Activated CD4-positive, alpha-beta T cell treated with anti-CD3 and anti-CD28 coated beads, Interleukin-2, amount 50 U/mL, for 16 hours (primary cell): ENCODE data around the gene TAF11L13.

Experiments
- DNase-seq: peaks from one replicate; pipeline ENCODE4 v3.0.0-alpha.2; 2020

TAF11L13 gene

DNA sequence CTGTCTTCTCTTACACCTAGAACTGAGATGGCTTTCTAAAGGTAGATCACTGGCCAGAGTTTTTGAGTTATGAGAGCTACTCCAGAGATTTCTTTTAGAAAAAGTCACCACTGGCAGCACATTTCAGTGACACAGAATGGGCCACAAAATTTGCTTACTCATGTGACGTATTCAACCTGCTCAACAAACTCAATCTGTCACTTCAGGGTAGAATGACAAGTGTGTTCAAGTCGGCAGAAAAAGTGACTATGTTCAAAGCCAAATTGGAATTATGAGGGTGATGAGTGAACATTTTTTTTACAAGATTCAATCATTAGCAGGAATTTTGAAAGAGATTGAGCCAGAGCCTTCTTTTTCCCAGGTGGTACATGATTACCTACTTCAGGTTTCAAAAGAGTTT, 48.8 kb downstream of the TAF11L13 start:
- no peak for DNase-seq
